Neural progenitor cell (in vitro differentiated cells): Measurements from ENCODE around the gene CCDC149. TPM values are rescaled to one million over a fixed set of nuclear protein-coding genes. Genes with fewer than 3 reads are reported as not detected.

Source experiments
- DNase-seq: peaks from one replicate; pipeline ENCODE4 v3.0.0-alpha.2; 2016; ENCODE audit warnings: low spot score
- H2AFZ ChIP-seq: fragments of 200-600 bp; sonication (generic); replicated peaks from 2 replicates; pipeline ENCODE4 v1.6.1; 2016; ENCODE audit warnings: antibody characterized with exemption
- H3F3A ChIP-seq: fragments of 200-600 bp; sonication (generic); 2 replicates; pipeline ENCODE4 v1.6.1; 2016; ENCODE audit warnings: antibody characterized with exemption, low read depth
- H3K27ac ChIP-seq: fragments of 200-600 bp; sonication (generic); 2 replicates; pipeline ENCODE4 v1.5.1; 2016; ENCODE audit warnings: mild to moderate bottlenecking
- H3K27me3 ChIP-seq: fragments of 200-600 bp; sonication (generic); 2 replicates; pipeline ENCODE4 v1.6.1; 2016; ENCODE audit warnings: mild to moderate bottlenecking, moderate library complexity
- H3K36me3 ChIP-seq: fragments of 200-600 bp; sonication (generic); 2 replicates; pipeline ENCODE4 v1.5.1; 2016
- H3K4me1 ChIP-seq: fragments of 200-600 bp; sonication (generic); 2 replicates; pipeline ENCODE4 v1.6.1; 2016; ENCODE audit warnings: mixed run types
- H3K4me2 ChIP-seq: fragments of 200-600 bp; sonication (generic); 2 replicates; pipeline ENCODE4 v1.6.1; 2016
- H3K4me3 ChIP-seq: fragments of 200-600 bp; sonication (generic); 2 replicates; pipeline ENCODE4 v1.5.1; 2016
- H3K79me2 ChIP-seq: fragments of 200-600 bp; sonication (generic); 2 replicates; pipeline ENCODE4 v1.6.1; 2016; ENCODE audit warnings: low read depth
- H3K9ac ChIP-seq: fragments of 200-600 bp; sonication (generic); 2 replicates; pipeline ENCODE4 v1.6.1; 2016
- H3K9me3 ChIP-seq: fragments of 200-600 bp; sonication (generic); 2 replicates; pipeline ENCODE4 v1.5.1; 2016; ENCODE audit warnings: low read depth
- H4K20me1 ChIP-seq: fragments of 200-600 bp; sonication (generic); 2 replicates; pipeline ENCODE4 v1.6.1; 2016; ENCODE audit warnings: low read depth
- H3K27ac Mint-ChIP-seq: 3 replicates; pipeline ENCODE4 v1.8.0; 2021; ENCODE audit warnings: mixed read lengths
- H3K27me3 Mint-ChIP-seq: 2 replicates; pipeline ENCODE4 v1.8.0; 2022; ENCODE audit warnings: low read depth, mild to moderate bottlenecking, inconsistent platforms, moderate library complexity, mixed read lengths; ENCODE audit not compliant: insufficient read depth
- H3K36me3 Mint-ChIP-seq: 3 replicates; pipeline ENCODE4 v1.8.0; 2021; ENCODE audit warnings: mixed read lengths
- H3K4me1 Mint-ChIP-seq: 3 replicates; pipeline ENCODE4 v1.8.0; 2021; ENCODE audit warnings: mixed read lengths
- H3K4me3 Mint-ChIP-seq: 3 replicates; pipeline ENCODE4 v1.8.0; 2021; ENCODE audit warnings: mild to moderate bottlenecking, moderate library complexity, mixed read lengths
- H3K9me3 Mint-ChIP-seq: 3 replicates; pipeline ENCODE4 v1.8.0; 2020; ENCODE audit warnings: mixed read lengths
- CTCF ChIP-seq: fragments of 200-600 bp; sonication (generic); IDR thresholded peaks from 2 replicates; pipeline ENCODE4 v1.5.1; 2017; ENCODE audit warnings: antibody characterized with exemption, mild to moderate bottlenecking
- EZH2 ChIP-seq: fragments of 200-600 bp; sonication (generic); IDR thresholded peaks from 2 replicates; pipeline ENCODE4 v1.6.1; 2017; ENCODE audit warnings: antibody characterized with exemption, mild to moderate bottlenecking, moderate library complexity
- EZH2phosphoT487 ChIP-seq: fragments of 200-600 bp; sonication (generic); IDR thresholded peaks from 2 replicates; pipeline ENCODE4 v1.6.1; 2017; ENCODE audit warnings: antibody characterized with exemption
- total RNA-seq: library from RNA; depleted of rRNA; stranded (reverse); fragments of >200 nt; gene quantifications from 2 replicates; pipeline ENCODE4 v1.2.3, GENCODE V29; 2015; ENCODE audit warnings: low replicate concordance

Gene CCDC149
- total RNA-seq, 1 donor from 2014 or later, result 3.4 TPM

- Mint-ChIP-seq H3K9me3 (peaks cover 11% of the 10 kb centered on the region), H3K27ac (no peak overlapping the region), H3K27me3 (peaks cover 2% of the 10 kb centered on the region), H3K36me3 (no peaks in the 10 kb centered on the region), H3K4me3 (no peak overlapping the region), H3K4me1 (peaks cover 7% of the 10 kb centered on the region)
- Histone ChIP-seq H3K4me3 (no peak overlapping the region), H3K9me3 (no peaks in the 10 kb centered on the region), H3K4me1 (peaks cover 7% of the 10 kb centered on the region), H3K27ac (no peak overlapping the region), H3F3A (no peaks in the 10 kb centered on the region), H4K20me1 (no peaks in the 10 kb centered on the region), H3K36me3 (no peaks in the 10 kb centered on the region), H3K4me2 (no peak overlapping the region), H3K9ac (no peak overlapping the region), H3K79me2 (no peaks in the 10 kb centered on the region), H2AFZ (no peak overlapping the region), H3K27me3 (no peaks in the 10 kb centered on the region)
- no peak for TF ChIP-seq EZH2phosphoT487
- TF ChIP-seq EZH2, result no peak
- no peak for TF ChIP-seq CTCF
- no peak for DNase-seq
These were observed 19.8 kb upstream of the CCDC149 start for GRCh38 chr4:24932515-24933225.

- TF ChIP-seq EZH2 (no peak), EZH2phosphoT487 (no peak), CTCF (no peak)
- Histone ChIP-seq H3K9ac (no peak overlapping the region), H3F3A (no peaks in the 10 kb centered on the region), H3K36me3 (no peaks in the 10 kb centered on the region), H3K9me3 (no peaks in the 10 kb centered on the region), H4K20me1 (no peaks in the 10 kb centered on the region), H3K4me2 (no peak overlapping the region), H3K4me3 (no peak overlapping the region), H3K27ac (no peak overlapping the region), H3K4me1 (peaks cover 7% of the 10 kb centered on the region), H3K27me3 (no peaks in the 10 kb centered on the region), H2AFZ (no peak overlapping the region), H3K79me2 (no peaks in the 10 kb centered on the region)
- H3K4me1 Mint-ChIP-seq, result peaks cover 7% of the 10 kb centered on the region
- no peak overlapping the region for H3K27ac Mint-ChIP-seq
- no peaks in the 10 kb centered on the region for H3K9me3 Mint-ChIP-seq
- no peak overlapping the region for H3K4me3 Mint-ChIP-seq
- no peaks in the 10 kb centered on the region for H3K27me3 Mint-ChIP-seq
- no peak for DNase-seq
- no peaks in the 10 kb centered on the region for H3K36me3 Mint-ChIP-seq
These were observed 17.3 kb upstream of the CCDC149 start for GRCh38 chr4:24930151-24930550.

- Histone ChIP-seq H3K9ac (no peak overlapping the region), H4K20me1 (no peaks in the 10 kb centered on the region), H3K4me1 (peaks cover 7% of the 10 kb centered on the region), H3K27me3 (no peaks in the 10 kb centered on the region), H3K79me2 (no peaks in the 10 kb centered on the region), H3K4me2 (no peak overlapping the region), H2AFZ (no peak overlapping the region), H3K9me3 (no peaks in the 10 kb centered on the region), H3K36me3 (no peaks in the 10 kb centered on the region), H3K27ac (no peak overlapping the region), H3F3A (no peaks in the 10 kb centered on the region), H3K4me3 (no peak overlapping the region)
- Mint-ChIP-seq H3K9me3 (no peaks in the 10 kb centered on the region), H3K36me3 (no peaks in the 10 kb centered on the region), H3K27me3 (no peaks in the 10 kb centered on the region), H3K4me1 (peaks cover 10% of the 10 kb centered on the region), H3K27ac (no peak overlapping the region), H3K4me3 (no peak overlapping the region)
- DNase-seq, result no peak
- no peak for TF ChIP-seq EZH2
- TF ChIP-seq EZH2phosphoT487, result no peak
- no peak for TF ChIP-seq CTCF
These were observed 15.9 kb upstream of the CCDC149 start for GRCh38 chr4:24928708-24929107.
